GM19463 (cell line): ENCODE data around the gene ROBO2.

Experiments
- ATAC-seq: cut with Tn5 transposase; IDR thresholded peaks from one replicate; pipeline ENCODE4 v1.9.1; 2021; ENCODE audit warnings: mild to moderate bottlenecking, moderate library complexity; ENCODE audit not compliant: unreplicated experiment

Gene ROBO2

GRCh38 chr3:77541203-77541922 lies 501.5 kb downstream of the ROBO2 start:
- ATAC-seq, result no peak

- no peak for ATAC-seq
Measured at GRCh38 chr3:77546246-77546645, 506.3 kb downstream of the ROBO2 start.

DNA sequence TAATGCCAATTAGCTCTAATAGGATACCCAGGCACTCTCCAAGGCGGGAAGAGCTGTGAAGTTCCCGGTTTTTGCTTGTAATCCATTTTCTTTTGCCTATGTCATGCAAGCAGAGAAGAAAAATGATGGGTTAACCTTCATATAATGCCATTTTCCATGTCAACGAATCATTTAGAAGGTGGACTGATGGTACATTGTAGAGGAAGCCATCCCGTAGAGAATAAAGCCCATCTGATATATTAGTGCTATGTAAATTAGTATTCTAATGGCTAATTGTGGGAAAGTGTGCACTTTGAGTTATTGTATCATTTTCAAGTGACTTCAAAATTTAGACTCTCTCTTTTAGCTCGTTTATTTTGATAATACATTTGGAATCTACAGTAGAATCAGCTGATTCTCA lies 509.1 kb downstream of the ROBO2 start:
- no peak for ATAC-seq

GRCh38 chr3:77553240-77553639 lies 513.3 kb downstream of the ROBO2 start:
- ATAC-seq, result no peak

DNA sequence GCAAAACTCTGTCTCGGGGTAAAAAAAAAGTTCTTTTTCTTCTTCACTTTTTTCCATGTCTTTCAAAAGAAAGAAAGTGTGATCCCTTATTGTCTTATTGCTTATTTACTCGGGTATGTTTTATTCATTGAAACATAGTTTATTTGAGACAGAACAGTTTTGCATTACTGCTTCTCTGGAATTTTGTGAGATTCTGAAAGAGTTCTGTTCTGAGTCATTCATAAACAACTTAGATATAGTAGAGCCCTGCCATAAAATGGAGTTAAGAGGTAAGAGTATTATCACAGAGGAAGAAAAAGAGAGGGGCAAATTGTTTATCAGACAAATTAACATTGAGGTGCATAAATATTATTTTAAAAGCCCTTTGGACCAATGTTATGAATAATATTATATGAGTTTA lies 522.2 kb downstream of the ROBO2 start:
- no peak for ATAC-seq

DNA sequence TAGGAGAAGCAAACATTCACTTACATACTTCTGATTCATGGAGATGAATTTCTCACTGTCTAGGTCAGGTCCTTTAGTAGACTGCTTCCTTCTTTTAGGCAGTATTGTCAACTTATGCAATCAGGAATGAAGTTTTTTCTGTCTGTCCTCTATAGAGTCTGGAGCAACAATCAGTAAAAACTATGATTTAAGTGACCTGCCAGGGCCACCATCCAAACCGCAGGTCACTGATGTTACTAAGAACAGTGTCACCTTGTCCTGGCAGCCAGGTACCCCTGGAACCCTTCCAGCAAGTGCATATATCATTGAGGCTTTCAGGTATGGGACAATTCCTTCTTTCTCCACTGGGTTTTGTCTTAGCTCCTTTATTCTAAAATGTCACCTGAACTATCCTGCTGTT lies 523.1 kb downstream of the ROBO2 start:
- no peak for ATAC-seq

- no peak for ATAC-seq
Measured at GRCh38 chr3:77566055-77566454, 526.2 kb downstream of the ROBO2 start.

GRCh38 chr3:77571971-77572715 lies 532.2 kb downstream of the ROBO2 start:
- ATAC-seq, result no peak

GRCh38 chr3:77577264-77577663 lies 537.4 kb downstream of the ROBO2 start:
- no peak for ATAC-seq

GRCh38 chr3:77586216-77586615 lies 546.3 kb downstream of the ROBO2 start:
- ATAC-seq, result no peak

GRCh38 chr3:77588863-77589262 lies 549.0 kb downstream of the ROBO2 start:
- no peak for ATAC-seq

DNA sequence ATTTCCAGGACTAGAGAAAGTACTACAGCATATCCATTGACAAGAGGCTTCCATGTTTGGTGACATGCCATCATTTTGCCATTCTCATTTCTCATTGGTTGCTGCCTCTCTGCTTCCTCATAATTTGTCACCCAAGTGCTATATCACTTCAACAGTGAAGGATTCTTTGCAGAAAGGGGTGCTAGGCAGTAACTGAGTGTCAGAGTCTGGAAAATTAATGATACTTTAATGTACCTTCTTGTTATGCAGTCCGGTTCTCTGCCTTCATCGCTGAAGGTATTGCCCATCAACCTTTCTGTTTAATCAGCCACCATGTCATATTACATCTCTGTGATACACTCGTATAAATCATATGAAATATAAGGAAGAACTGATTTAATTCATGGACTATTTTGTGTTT lies 550.3 kb downstream of the ROBO2 start:
- ATAC-seq, result no peak

DNA sequence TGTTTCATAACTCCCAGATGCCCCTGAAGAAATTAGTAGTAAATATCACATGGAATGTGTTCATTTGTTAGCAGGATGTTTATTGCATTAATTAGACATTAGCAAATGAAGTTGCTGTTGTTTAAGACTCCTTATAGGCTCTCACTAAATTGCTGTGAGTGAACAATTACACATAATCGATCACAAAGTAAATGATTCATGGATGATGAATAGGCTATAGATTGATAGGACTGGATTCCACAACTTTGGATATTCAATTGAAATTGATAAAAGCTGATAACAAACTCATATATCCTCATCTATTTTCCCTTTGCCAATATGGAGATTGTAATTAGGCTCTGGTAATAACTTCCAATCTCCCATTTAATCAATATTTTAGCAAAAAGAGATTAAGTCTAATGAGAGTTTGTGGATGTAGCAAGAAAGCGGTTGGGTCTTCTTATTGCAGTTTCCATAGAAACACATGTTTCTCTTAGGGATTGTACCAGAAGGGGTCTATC lies 555.5 kb downstream of the ROBO2 start:
- ATAC-seq, result no peak

GRCh38 chr3:77599948-77600347 lies 560.0 kb downstream of the ROBO2 start:
- no peak for ATAC-seq

- no peak for ATAC-seq
Measured at GRCh38 chr3:77601823-77602415, 562.0 kb downstream of the ROBO2 start.

DNA sequence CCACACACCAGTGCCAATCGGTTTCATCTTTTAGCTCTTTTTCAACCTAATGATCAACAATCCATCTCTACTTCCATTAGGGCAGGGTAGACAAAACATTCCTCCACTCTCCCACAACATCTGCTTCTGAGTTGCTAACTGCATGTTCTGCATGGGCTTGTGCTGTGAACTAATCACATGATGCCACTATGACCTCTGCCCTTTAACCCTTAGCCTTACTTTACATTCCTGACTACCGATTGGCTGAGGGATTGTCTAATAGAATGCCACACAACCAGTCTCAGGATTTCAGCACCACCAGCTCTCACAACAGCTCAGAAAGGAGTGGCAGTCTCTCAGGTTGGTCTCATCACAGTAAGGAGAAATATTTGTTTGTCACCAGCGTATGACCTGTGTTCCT lies 562.8 kb downstream of the ROBO2 start:
- ATAC-seq, result no peak

DNA sequence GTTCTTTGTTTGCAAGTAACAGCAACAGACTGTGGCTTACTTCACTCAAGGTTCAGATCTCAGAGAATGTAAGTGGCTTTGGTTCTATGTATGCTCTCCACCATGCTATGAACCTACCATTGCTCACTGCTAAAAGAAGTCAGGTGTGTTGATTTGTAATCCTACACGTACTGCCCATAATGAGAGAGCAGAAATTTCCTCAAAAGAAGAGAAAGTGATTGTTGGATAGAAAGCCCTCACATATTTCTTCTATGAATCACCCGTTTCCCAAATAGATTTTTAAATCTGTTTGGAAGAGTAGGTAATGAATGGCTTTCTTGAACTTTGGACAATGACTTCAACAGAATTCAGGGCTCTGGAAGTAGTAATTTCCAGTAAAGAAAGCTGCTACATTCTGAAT lies 565.4 kb downstream of the ROBO2 start:
- ATAC-seq, result no peak

DNA sequence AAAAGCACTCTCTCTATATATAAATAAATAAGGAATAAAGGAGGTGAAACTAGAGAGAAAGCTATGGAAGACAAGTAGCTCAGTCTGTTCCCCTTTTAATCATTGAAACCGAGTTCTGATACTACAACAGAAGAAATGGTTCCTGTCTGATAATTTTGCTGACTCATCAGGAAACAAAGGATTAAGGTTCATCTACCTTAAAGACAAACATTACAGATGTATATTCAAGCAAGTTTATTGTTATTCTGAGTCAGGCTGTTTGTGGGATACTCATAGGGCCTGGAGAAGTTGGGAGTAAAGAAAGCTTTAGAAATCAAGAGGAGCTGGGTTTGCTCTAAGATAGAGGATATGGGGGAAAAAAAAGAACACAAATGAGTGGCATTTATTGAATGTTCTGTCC lies 566.0 kb downstream of the ROBO2 start:
- ATAC-seq, result no peak

GRCh38 chr3:77606372-77606771 lies 566.5 kb downstream of the ROBO2 start:
- no peak for ATAC-seq

- no peak for ATAC-seq
Measured at GRCh38 chr3:77618686-77619085, 578.8 kb downstream of the ROBO2 start.

DNA sequence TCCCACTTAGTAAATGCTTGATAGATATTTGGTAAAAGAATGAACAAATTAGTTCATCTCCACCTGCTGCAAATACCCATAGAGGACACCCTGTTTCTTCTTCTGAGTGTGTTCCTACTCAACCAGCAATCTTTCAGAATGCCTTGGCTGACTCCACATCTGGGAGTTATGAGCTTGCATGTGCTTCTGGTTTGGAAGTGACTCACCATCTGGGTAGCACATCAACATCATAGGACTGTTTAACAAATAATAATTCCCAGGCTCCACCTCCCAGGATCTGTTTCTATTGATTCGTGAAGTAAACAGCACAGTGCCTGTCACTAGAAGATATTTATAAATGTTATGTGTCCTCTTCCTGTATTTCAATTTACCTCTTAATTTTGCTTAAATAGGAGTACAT lies 580.1 kb downstream of the ROBO2 start:
- no peak for ATAC-seq

DNA sequence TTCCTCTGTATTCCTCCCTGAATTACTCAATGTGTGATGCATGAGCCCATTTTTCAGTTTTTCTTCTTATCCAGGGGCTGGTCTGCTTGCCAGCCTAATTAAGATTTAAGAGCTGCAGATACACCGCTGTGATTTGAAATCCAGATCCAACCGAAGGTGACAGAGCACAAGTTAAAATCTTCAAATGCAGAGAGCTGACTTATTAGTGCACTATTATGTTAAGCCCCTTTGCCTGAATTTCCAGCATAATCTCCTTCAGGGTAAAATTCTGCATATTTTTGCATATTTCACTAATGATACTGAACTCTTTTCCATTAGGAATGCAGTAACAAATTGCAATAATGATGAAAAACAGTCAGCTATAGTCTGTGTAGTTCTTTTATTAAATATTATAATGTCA lies 583.6 kb downstream of the ROBO2 start:
- no peak for ATAC-seq
